Astrocyte of the spinal cord (primary cell): ENCODE results near the gene RPS6KC1.
A peak's percentile ranks its signal among the peaks of the same experiment; 100 is the strongest.

Experiments used
- DNase-seq: peaks from one replicate; pipeline ENCODE4 v3.0.0; 2011; ENCODE audit warnings: low read depth, low spot score
- H3K4me3 ChIP-seq: 2 replicates; pipeline ENCODE4 v1.5.1; 2011; ENCODE audit warnings: low read depth, mild to moderate bottlenecking, low read length, moderate library complexity
- CTCF ChIP-seq: IDR thresholded peaks from 2 replicates; pipeline ENCODE4 v1.5.1; 2012; ENCODE audit warnings: low read depth, mild to moderate bottlenecking, low read length, inconsistent platforms
- in situ Hi-C: cut with HindIII; loops from 2 replicates; pipeline ENCODE4 v1.10.0; 2017; ENCODE audit warnings: low sequenced_read_pairs

RPS6KC1 gene

GRCh38 chr1:213067352-213067751 lies 16.3 kb downstream of the RPS6KC1 start:
- in situ Hi-C loops, result no loop called here
- DNase-seq, result no peak
- H3K4me3 ChIP-seq, result no peak overlapping the region
- TF ChIP-seq CTCF, result no peak

- H3K4me3 ChIP-seq, result no peak overlapping the region
- in situ Hi-C loops, result no loop called here
- DNase-seq, result peak; percentile 74
- TF ChIP-seq CTCF, result peak; percentile 29
These were observed 19.4 kb downstream of the RPS6KC1 start for GRCh38 chr1:213070406-213070805.

GRCh38 chr1:213075725-213076124 lies 24.7 kb downstream of the RPS6KC1 start:
- DNase-seq, result no peak
- no peak for TF ChIP-seq CTCF
- in situ Hi-C loops, result no loop called here
- no peak overlapping the region for H3K4me3 ChIP-seq

- H3K4me3 ChIP-seq, result no peak overlapping the region
- in situ Hi-C loops, result no loop called here
- DNase-seq, result no peak
- no peak for TF ChIP-seq CTCF
These were observed 31.5 kb downstream of the RPS6KC1 start for GRCh38 chr1:213082420-213083111.

- H3K4me3 ChIP-seq, result no peak overlapping the region
- no peak for TF ChIP-seq CTCF
- in situ Hi-C loops, result no loop called here
- peak; percentile 4 for DNase-seq
These were observed 32.0 kb downstream of the RPS6KC1 start for GRCh38 chr1:213083112-213083445.

- no peak for TF ChIP-seq CTCF
- DNase-seq, result no peak
These were observed 36.9 kb downstream of the RPS6KC1 start for GRCh38 chr1:213087911-213088310.

More at GRCh38 chr1:213087911-213088310, 36.9 kb downstream of the RPS6KC1 start:
- H3K4me3 ChIP-seq, result no peak overlapping the region
- in situ Hi-C loops, result no loop called here
